Measurements from ENCODE around the gene SH3YL1.

DNA sequence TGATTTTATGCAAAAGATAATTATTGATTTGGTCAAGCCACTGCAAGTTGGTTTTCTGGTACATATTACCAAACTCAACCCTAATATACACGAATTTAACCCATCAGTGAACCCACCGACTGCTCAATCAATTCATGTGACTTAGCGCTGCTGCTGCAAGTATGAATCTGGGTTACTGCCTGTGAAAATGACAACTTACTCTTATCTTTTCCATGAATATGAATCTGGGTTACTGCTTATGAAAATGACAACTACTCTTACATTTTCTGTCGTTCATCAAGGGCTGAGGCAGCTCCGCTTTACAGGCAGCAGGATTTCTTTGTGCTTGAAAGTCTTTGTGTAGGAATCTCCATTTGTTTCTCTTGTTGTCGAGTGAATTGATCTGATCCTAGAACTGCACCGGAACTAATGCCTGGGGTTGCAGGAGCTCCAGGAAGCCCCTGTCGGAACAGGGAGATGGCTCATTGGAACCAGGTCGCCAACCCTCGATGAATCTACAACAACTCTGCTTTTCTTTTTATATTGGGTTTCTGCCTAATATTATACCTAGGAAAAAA, 46.2 kb upstream of the SH3YL1 start:
- TF ChIP-seq, protein P1, sequence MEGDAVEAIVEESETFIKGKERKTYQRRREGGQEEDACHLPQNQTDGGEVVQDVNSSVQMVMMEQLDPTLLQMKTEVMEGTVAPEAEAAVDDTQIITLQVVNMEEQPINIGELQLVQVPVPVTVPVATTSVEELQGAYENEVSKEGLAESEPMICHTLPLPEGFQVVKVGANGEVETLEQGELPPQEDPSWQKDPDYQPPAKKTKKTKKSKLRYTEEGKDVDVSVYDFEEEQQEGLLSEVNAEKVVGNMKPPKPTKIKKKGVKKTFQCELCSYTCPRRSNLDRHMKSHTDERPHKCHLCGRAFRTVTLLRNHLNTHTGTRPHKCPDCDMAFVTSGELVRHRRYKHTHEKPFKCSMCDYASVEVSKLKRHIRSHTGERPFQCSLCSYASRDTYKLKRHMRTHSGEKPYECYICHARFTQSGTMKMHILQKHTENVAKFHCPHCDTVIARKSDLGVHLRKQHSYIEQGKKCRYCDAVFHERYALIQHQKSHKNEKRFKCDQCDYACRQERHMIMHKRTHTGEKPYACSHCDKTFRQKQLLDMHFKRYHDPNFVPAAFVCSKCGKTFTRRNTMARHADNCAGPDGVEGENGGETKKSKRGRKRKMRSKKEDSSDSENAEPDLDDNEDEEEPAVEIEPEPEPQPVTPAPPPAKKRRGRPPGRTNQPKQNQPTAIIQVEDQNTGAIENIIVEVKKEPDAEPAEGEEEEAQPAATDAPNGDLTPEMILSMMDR (IDR thresholded peaks at IDR 0.05) = no peak
- TF ChIP-seq, protein P2, sequence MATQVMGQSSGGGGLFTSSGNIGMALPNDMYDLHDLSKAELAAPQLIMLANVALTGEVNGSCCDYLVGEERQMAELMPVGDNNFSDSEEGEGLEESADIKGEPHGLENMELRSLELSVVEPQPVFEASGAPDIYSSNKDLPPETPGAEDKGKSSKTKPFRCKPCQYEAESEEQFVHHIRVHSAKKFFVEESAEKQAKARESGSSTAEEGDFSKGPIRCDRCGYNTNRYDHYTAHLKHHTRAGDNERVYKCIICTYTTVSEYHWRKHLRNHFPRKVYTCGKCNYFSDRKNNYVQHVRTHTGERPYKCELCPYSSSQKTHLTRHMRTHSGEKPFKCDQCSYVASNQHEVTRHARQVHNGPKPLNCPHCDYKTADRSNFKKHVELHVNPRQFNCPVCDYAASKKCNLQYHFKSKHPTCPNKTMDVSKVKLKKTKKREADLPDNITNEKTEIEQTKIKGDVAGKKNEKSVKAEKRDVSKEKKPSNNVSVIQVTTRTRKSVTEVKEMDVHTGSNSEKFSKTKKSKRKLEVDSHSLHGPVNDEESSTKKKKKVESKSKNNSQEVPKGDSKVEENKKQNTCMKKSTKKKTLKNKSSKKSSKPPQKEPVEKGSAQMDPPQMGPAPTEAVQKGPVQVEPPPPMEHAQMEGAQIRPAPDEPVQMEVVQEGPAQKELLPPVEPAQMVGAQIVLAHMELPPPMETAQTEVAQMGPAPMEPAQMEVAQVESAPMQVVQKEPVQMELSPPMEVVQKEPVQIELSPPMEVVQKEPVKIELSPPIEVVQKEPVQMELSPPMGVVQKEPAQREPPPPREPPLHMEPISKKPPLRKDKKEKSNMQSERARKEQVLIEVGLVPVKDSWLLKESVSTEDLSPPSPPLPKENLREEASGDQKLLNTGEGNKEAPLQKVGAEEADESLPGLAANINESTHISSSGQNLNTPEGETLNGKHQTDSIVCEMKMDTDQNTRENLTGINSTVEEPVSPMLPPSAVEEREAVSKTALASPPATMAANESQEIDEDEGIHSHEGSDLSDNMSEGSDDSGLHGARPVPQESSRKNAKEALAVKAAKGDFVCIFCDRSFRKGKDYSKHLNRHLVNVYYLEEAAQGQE (IDR thresholded peaks at IDR 0.05; ENCODE audit: insufficient read depth in 1 of 2, low read depth in 2 of 2, low read length in 1 of 2) = no peak
- no peak for TF ChIP-seq POLR2AphosphoS5 (IDR thresholded peaks at IDR 0.05; ENCODE audit: low read depth, low read length)
- TF ChIP-seq TCF7L2 (IDR thresholded peaks at IDR 0.05; ENCODE audit: low read depth, low read length) = no peak

Data from Panc1 (cell line).